ENCODE measurements around the gene LLGL2.
"Not testable (repeated sequence)": the region's sequence is repeated elsewhere in the genome, so short reads cannot be mapped to it uniquely, and the experiment has no call there.

Gene LLGL2

GRCh38 chr17:75507733-75508719 is 17.5 kb upstream of the LLGL2 start:
- DNase-seq (ENCODE audit: low spot score): no peak

DNA sequence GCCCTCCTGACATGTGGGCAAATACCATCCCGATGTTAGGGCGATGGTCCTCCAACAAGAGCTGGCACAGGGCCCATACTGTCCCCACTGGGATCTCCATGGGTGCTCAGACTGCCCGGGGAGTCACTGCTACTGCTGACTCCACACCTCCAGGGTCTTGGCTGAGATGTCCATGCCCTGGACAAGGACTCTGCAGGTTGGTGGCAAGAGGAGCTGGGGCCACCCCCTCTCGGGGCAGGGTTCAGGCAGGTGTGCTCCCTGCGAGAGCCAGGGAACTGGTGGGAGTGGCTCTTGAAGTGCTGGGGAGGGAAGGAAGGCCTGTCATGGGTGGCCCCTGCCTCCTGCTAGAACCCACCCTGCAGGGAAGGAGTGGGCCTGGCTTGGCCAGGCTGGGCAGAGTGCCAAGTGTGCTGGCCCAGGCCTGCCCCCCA is 16.6 kb upstream of the LLGL2 start:
- no peak for DNase-seq (ENCODE audit: low spot score)

GRCh38 chr17:75509528-75510258 is 15.8 kb upstream of the LLGL2 start:
- DNase-seq (ENCODE audit: low spot score): no peak

- no peak for DNase-seq (ENCODE audit: low spot score)
Observed at GRCh38 chr17:75511270-75511609, 14.3 kb upstream of the LLGL2 start.

- DNase-seq (ENCODE audit: low spot score): no peak
Observed at GRCh38 chr17:75511610-75512575, 13.6 kb upstream of the LLGL2 start.

- no peak for DNase-seq (ENCODE audit: low spot score)
Observed at GRCh38 chr17:75512926-75513640, 12.4 kb upstream of the LLGL2 start.

DNA sequence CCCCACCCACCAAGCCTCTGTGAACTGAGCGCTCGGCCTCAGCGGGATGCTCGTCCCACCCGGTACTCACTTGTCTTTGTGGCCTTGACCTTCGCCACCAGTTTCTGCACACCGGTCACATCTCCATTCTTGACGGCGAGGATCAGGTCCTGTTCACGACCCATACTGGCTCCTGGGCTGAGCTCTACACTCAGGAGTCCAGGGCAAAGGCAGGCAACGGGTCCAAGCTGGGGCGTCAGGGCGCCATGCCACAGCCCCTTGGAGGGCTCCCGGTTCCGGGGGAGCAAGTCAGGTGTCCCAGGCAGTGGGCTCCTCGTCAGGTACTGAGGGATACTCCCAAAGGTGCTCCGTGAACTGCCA is 11.9 kb upstream of the LLGL2 start:
- no peak for DNase-seq (ENCODE audit: low spot score)

- peak; percentile 18 for DNase-seq (ENCODE audit: low spot score)
Observed at GRCh38 chr17:75514299-75514918, 11.1 kb upstream of the LLGL2 start.

- DNase-seq (ENCODE audit: low spot score): no peak
Observed at GRCh38 chr17:75514919-75515495, 10.5 kb upstream of the LLGL2 start.

GRCh38 chr17:75515496-75516254 is 9.8 kb upstream of the LLGL2 start, which contains the start of gene CASKIN2:
Gene CASKIN2, minus strand, starts transcription at chr17:75515537. Its CDS starts 1,733 bp downstream, at chr17:75513804.
- peak; percentile 87 for DNase-seq (ENCODE audit: low spot score)

- peak; percentile 88 for DNase-seq (ENCODE audit: low spot score)
Observed at GRCh38 chr17:75516255-75516618, 9.3 kb upstream of the LLGL2 start, which contains the start of gene TSEN54. Gene TSEN54, plus strand, starts transcription at chr17:75516528. Its CDS starts 33 bp downstream, at chr17:75516561.

GRCh38 chr17:75516619-75517296 is 8.7 kb upstream of the LLGL2 start:
- DNase-seq (ENCODE audit: low spot score): peak; percentile 41

- peak; percentile 44 for DNase-seq (ENCODE audit: low spot score)
Observed at GRCh38 chr17:75517297-75517865, 8.1 kb upstream of the LLGL2 start.

GRCh38 chr17:75518201-75518600 is 7.3 kb upstream of the LLGL2 start:
- no peak for DNase-seq (ENCODE audit: low spot score)

GRCh38 chr17:75518983-75519537 is 6.4 kb upstream of the LLGL2 start:
- DNase-seq (ENCODE audit: low spot score): no peak

DNA sequence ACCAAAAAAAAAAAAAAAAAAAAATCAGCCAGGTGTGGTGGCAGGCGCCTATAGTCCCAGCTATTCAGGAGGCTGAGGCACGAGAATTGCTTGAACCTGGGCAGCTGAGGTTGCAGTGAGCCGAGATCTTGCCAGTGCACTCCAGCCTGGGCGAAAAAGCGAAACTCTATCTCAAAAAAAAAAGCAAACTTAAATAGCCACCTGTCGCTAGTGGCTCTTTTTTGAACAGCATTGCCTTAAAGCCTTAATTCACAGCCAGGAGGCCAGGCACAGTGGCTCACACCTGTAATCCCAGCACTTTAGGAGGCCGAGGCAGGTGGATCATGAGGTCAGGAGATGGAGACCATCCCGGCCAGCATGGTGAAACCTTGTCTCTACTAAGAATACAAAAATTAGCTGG is 5.1 kb upstream of the LLGL2 start:
- DNase-seq (ENCODE audit: low spot score): not testable (repeated sequence)

- no peak for DNase-seq (ENCODE audit: low spot score)
Observed at GRCh38 chr17:75521290-75521689, 4.2 kb upstream of the LLGL2 start.

All from SW480 (cell line).